Neural cell (in vitro differentiated cells): ENCODE data around the gene ABCC3. TPM values are rescaled to one million over a fixed set of nuclear protein-coding genes. Genes with fewer than 3 reads are reported as not detected.

ENCODE experiments used
- H2AFZ ChIP-seq: fragments of 200-600, 300-800 bp; sonication (generic), shearing (Covaris generic); 2 replicates; pipeline ENCODE4 v1.6.0; 2014; ENCODE audit warnings: low read depth, mild to moderate bottlenecking, antibody characterized with exemption, low read length, moderate library complexity
- H3F3A ChIP-seq: fragments of 200-600 bp; shearing (Covaris generic); 2 replicates; pipeline ENCODE4 v1.6.1; 2016; ENCODE audit warnings: mild to moderate bottlenecking, moderate library complexity, mixed read lengths, antibody characterized with exemption, low read length; ENCODE audit not compliant: insufficient read depth, poor library complexity, severe bottlenecking
- H3K27ac ChIP-seq: fragments of 200-600, 300-800 bp; sonication (generic), shearing (Covaris generic); 2 replicates; pipeline ENCODE4 v1.5.1; 2014; ENCODE audit warnings: mild to moderate bottlenecking, low read length, moderate library complexity
- H3K27me3 ChIP-seq: fragments of 300-800, 200-600 bp; sonication (generic), shearing (Covaris generic); 2 replicates; pipeline ENCODE4 v1.6.0; 2014; ENCODE audit warnings: mild to moderate bottlenecking, low read depth, low read length, moderate library complexity; ENCODE audit not compliant: insufficient read depth
- H3K36me3 ChIP-seq: fragments of 300-800, 200-600 bp; sonication (generic), shearing (Covaris generic); 2 replicates; pipeline ENCODE4 v1.5.1; 2014; ENCODE audit warnings: mild to moderate bottlenecking, antibody characterized with exemption, low read length, moderate library complexity; ENCODE audit not compliant: insufficient read depth
- H3K4me2 ChIP-seq: fragments of 300-800, 200-600 bp; sonication (generic), shearing (Covaris generic); 2 replicates; pipeline ENCODE4 v1.6.0; 2014; ENCODE audit warnings: mild to moderate bottlenecking, low read length
- H3K4me3 ChIP-seq: fragments of 300-800, 200-600 bp; sonication (generic), shearing (Covaris generic); 2 replicates; pipeline ENCODE4 v1.5.1; 2014; ENCODE audit warnings: mild to moderate bottlenecking, low read length, moderate library complexity
- H3K79me2 ChIP-seq: fragments of 200-600 bp; shearing (Covaris generic); replicated peaks from 2 replicates; pipeline ENCODE4 v1.6.0; 2014; ENCODE audit warnings: mild to moderate bottlenecking, low read length, moderate library complexity; ENCODE audit not compliant: insufficient read depth
- H3K9ac ChIP-seq: fragments of 300-800, 200-600 bp; sonication (generic), shearing (Covaris generic); 2 replicates; pipeline ENCODE4 v1.6.1; 2016; ENCODE audit warnings: mild to moderate bottlenecking, low read length, mixed read lengths
- H3K9me2 ChIP-seq: fragments of 200-600 bp; shearing (Covaris generic); 2 replicates; pipeline ENCODE4 v1.6.1; 2016; ENCODE audit warnings: mild to moderate bottlenecking, low read length, mixed read lengths; ENCODE audit not compliant: insufficient read depth
- H3K9me3 ChIP-seq: fragments of 200-600, 300-800 bp; sonication (generic), shearing (Covaris generic); 2 replicates; pipeline ENCODE4 v1.6.1; 2016; ENCODE audit warnings: mild to moderate bottlenecking, mixed run types, low read length, moderate library complexity, mixed read lengths
- H4K20me1 ChIP-seq: fragments of 200-600 bp; shearing (Covaris generic); 2 replicates; pipeline ENCODE4 v1.6.1; 2016; ENCODE audit warnings: mild to moderate bottlenecking, mixed run types; ENCODE audit not compliant: insufficient read depth
- CTCF ChIP-seq: fragments of 450-650 bp; IDR thresholded peaks from 2 replicates; pipeline ENCODE4 v1.5.1; 2014; ENCODE audit warnings: antibody characterized with exemption, mild to moderate bottlenecking, moderate library complexity; ENCODE audit not compliant: poor library complexity, severe bottlenecking
- EZH2 ChIP-seq: fragments of 200-600, 300-800 bp; shearing (Covaris generic), sonication (generic); IDR thresholded peaks from 2 replicates; pipeline ENCODE4 v1.6.1; 2014; ENCODE audit warnings: antibody characterized with exemption, low read length, borderline replicate concordance, mild to moderate bottlenecking; ENCODE audit not compliant: insufficient read depth, poor library complexity, severe bottlenecking
- MXI1 ChIP-seq: fragments of 450-650 bp; conservative IDR thresholded peaks from 2 replicates; pipeline ENCODE4 v1.6.1; 2014; ENCODE audit warnings: antibody characterized with exemption, mild to moderate bottlenecking; ENCODE audit not compliant: poor library complexity, severe bottlenecking
- POLR2AphosphoS5 ChIP-seq: IDR thresholded peaks from 2 replicates; pipeline ENCODE4 v1.6.1; 2012
- RAD21 ChIP-seq: fragments of 450-650 bp; conservative IDR thresholded peaks from 2 replicates; pipeline ENCODE4 v1.6.1; 2014; ENCODE audit warnings: antibody characterized with exemption, mild to moderate bottlenecking, moderate library complexity
- REST ChIP-seq: IDR thresholded peaks from 2 replicates; pipeline ENCODE4 v1.6.1; 2012; ENCODE audit warnings: borderline replicate concordance
- SMC3 ChIP-seq: fragments of 450-650 bp; conservative IDR thresholded peaks from 2 replicates; pipeline ENCODE4 v1.6.1; 2014; ENCODE audit warnings: antibody characterized with exemption, mild to moderate bottlenecking, moderate library complexity; ENCODE audit not compliant: poor library complexity
- TAF1 ChIP-seq: IDR thresholded peaks from 2 replicates; pipeline ENCODE4 v1.6.1; 2012; ENCODE audit warnings: low read depth
- polyA plus RNA-seq: library from polyadenylated mRNA; depleted of rRNA; stranded (reverse); fragments of >200 nt; gene quantifications from 2 replicates; pipeline ENCODE4 v1.2.3, GENCODE V29; 2014

ABCC3 gene
- polyA plus RNA-seq, 1 donor from 2014 or later = not detected

DNA sequence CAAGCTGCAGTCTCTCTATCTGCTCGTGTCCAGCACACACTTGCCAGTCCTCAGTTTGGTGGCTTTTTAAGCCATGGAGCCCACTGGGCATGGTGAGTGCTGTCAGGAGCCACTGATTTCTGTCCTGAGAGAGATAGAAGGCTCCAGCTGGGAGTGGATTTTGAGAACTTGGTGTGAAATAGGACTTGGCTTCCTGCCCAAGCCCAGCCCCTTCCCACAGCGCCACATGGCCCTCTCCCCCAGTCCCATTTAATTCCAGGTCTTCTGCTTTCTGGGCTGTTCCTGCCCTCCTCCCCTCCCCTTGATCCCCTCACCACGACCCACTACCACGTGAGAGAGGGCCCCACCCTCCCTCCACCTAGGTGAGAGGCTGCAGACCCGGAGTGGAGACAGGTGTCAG is 14.4 kb upstream of the ABCC3 start:
- no peaks in the 10 kb centered on the region for H3F3A ChIP-seq
- no peaks in the 10 kb centered on the region for H3K9me3 ChIP-seq
- H3K27ac ChIP-seq = no peak overlapping the region
- TF ChIP-seq CTCF (no peak), SMC3 (no peak), MXI1 (no peak), TAF1 (no peak), REST (no peak), RAD21 (no peak)
- H3K36me3 ChIP-seq = no peaks in the 10 kb centered on the region
- H3K9me2 ChIP-seq = no peaks in the 10 kb centered on the region
- H3K9ac ChIP-seq = no peak overlapping the region
- H2AFZ ChIP-seq = no peak overlapping the region
- no peaks in the 10 kb centered on the region for H3K27me3 ChIP-seq
- no peaks in the 10 kb centered on the region for H3K79me2 ChIP-seq
- H4K20me1 ChIP-seq = no peaks in the 10 kb centered on the region
- no peak overlapping the region for H3K4me2 ChIP-seq
- H3K4me3 ChIP-seq = no peak overlapping the region

GRCh38 chr17:50620858-50621257 is 13.8 kb upstream of the ABCC3 start:
- Histone ChIP-seq H3K36me3 (no peaks in the 10 kb centered on the region), H3K9ac (peak overlapping the region; percentile 26), H3K4me3 (no peak overlapping the region), H3K9me2 (no peaks in the 10 kb centered on the region), H3K4me2 (no peak overlapping the region), H4K20me1 (no peaks in the 10 kb centered on the region), H3K79me2 (no peaks in the 10 kb centered on the region), H2AFZ (no peak overlapping the region), H3K9me3 (no peaks in the 10 kb centered on the region), H3F3A (no peaks in the 10 kb centered on the region), H3K27ac (no peak overlapping the region), H3K27me3 (no peaks in the 10 kb centered on the region)
- no peak for TF ChIP-seq CTCF

GRCh38 chr17:50621574-50622031 is 13.1 kb upstream of the ABCC3 start:
- H3K9ac ChIP-seq = peak overlapping the region; percentile 26
- no peak overlapping the region for H3K4me3 ChIP-seq
- H3K9me3 ChIP-seq = no peaks in the 10 kb centered on the region
- no peaks in the 10 kb centered on the region for H3K79me2 ChIP-seq
- no peak overlapping the region for H2AFZ ChIP-seq
- H3K27me3 ChIP-seq = no peaks in the 10 kb centered on the region
- no peak overlapping the region for H3K27ac ChIP-seq
- H3F3A ChIP-seq = no peaks in the 10 kb centered on the region
- H3K36me3 ChIP-seq = no peaks in the 10 kb centered on the region
- no peak overlapping the region for H3K4me2 ChIP-seq
- no peaks in the 10 kb centered on the region for H3K9me2 ChIP-seq
- no peaks in the 10 kb centered on the region for H4K20me1 ChIP-seq
- TF ChIP-seq REST (no peak), EZH2 (no peak), CTCF (no peak), TAF1 (no peak), SMC3 (no peak), POLR2AphosphoS5 (no peak), RAD21 (no peak), MXI1 (no peak)
